Measurements from ENCODE around the gene HSPB8. TPM values are rescaled to one million over a fixed set of nuclear protein-coding genes. Genes with fewer than 3 reads are reported as not detected.

The HSPB8 gene
- total RNA-seq, 1 donor from 2014 or later, result 504 TPM

DNA sequence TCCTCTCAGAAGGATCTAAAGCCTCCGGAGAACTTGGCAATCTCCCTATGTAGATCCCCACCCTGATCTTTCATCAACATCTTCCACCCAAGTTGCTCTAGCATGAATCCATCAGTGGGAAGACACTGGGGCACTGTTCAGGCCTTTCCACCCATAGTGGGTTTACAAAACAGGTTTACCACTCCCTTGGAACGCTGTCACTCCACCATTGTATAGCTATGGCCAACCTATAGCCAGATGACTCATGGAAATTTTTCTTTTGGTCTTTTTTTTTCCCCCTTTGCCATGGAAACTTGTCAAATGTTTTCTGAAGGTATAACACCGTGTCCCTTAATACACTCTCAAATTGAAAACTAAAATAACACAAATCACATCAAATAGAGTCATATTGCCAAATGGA lies 10.8 kb upstream of the HSPB8 start:
- intact Hi-C loops (cut with micrococcal nuclease), result no loop called here
- ATAC-seq (no peak), DNase-seq (no peak)

GRCh38 chr12:119168721-119169120 lies 10.0 kb upstream of the HSPB8 start:
- intact Hi-C loops (cut with micrococcal nuclease), result no loop called here
- DNase-seq (no peak), ATAC-seq (no peak)

DNA sequence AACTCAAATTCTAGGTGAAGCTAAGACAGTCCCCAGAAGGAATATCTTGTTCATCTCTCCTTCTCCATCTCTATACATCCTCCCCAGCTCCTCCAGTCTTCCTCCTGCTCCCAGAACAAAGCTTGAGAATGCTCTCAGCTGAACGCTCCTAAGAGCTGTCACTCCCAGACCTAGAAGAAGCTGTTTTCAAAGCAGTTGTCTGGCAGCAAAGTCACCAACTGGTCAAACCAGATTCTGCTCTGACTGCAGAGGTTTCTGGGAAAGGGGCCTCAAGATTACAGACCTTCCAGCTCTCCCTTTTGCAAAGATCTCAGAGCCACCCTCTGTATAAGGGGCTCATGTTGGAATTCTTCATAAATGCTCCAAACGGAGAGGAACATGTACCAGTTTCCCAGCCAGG lies 9.6 kb upstream of the HSPB8 start:
- no peak for ATAC-seq
- intact Hi-C loops (cut with micrococcal nuclease), result no loop called here
- no peak for DNase-seq

DNA sequence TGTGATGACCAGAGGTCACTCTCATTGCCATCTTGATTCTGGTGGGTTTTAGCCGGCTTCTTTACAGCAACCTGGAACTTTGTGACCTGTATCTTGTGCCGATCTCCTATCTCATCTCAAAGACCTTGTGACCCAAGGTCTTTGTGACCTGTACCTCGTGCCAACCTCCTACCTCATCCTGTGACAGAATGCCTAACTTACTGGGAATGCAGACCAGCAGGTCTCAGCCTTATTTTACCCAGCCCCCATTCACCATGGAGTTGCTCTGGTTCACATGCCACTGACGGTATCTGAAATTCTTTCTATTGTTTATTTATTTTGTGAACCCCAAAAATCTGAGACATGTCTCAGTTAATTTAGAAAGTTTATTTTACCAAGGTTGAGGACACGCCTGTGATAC lies 7.4 kb upstream of the HSPB8 start:
- ATAC-seq, result no peak
- DNase-seq, result no peak
- intact Hi-C loops (cut with micrococcal nuclease), result no loop called here

DNA sequence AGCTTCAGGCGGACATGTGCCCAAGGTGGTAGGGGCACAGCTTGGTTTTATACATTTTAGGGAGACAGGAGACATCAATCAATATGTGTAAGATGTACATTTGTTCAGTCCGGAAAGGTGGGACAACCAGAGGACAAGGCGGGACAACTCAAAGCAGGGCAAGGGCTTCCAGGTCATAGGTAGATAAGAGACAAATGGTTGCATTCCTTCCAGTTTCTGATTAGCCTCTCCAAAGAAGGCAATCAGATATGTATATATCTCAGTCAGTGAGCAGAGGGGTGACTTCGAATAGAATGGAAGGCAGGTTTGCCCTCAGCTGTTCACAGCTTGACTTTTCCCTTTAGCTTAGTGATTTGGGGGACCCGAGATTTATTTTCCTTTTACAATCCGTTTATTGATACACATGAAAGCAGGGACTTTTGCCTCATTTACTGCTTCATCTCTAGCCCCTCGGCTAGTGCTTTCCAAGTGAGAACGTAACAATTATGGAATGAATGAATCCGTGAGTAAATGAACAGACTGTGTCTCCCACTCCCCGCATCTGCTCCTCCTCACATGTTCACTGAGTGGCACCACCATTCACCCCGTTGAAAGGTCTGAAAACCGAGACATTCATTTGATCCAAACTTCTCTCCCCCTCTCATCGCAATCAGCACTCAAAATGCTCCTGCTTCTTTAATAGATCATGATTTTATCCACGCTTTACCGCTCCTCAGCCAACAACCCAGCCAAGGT lies 6.9 kb upstream of the HSPB8 start:
- intact Hi-C loops (cut with micrococcal nuclease), result no loop called here
- no peak for ATAC-seq
- DNase-seq, result no peak

GRCh38 chr12:119175081-119175480 lies 3.6 kb upstream of the HSPB8 start:
- DNase-seq (no peak), ATAC-seq (no peak)
- intact Hi-C loops (cut with micrococcal nuclease), result no loop called here

- peak; percentile 62 for ATAC-seq
- DNase-seq, result peak; percentile 94
- intact Hi-C loops (cut with micrococcal nuclease), result no loop called here
These were observed 2.3 kb upstream of the HSPB8 start for GRCh38 chr12:119176267-119177055.

GRCh38 chr12:119177056-119177325 lies 1.7 kb upstream of the HSPB8 start:
- intact Hi-C loops (cut with micrococcal nuclease), result no loop called here
- DNase-seq (no peak), ATAC-seq (no peak)

DNA sequence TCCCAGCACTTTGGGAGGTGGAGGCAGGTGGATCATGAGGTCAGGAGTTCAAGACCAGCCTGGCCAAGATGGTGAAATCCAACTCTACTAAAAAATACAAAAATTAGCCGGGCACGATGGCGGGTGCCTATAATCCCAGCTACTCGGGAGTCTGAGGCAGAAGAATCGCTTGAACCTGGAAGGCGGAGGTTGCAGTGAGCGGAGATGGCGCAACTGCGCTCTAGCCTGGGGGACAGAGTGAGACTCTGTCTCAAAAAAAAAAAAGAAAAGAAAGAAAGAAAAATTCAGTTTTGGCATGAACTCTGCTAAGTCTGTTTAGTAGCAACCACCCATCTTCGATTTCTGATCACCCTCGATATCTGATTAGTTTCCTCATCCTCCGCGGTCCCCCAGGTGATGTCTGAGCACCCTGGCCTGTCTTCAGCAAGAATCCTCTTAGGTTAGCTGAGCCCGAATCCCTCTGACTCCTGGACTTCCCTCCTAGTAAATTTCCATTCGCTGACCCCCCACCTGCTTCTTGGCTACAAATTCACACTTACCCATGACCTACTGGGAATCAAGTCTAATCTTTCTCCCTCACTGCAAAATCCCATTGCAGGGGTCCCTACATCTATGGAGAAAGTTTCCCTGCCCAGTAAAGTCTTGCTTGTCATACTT lies 879 bp upstream of the HSPB8 start:
- ATAC-seq, result no peak
- intact Hi-C loops (cut with micrococcal nuclease), result no loop called here
- no peak for DNase-seq

DNA sequence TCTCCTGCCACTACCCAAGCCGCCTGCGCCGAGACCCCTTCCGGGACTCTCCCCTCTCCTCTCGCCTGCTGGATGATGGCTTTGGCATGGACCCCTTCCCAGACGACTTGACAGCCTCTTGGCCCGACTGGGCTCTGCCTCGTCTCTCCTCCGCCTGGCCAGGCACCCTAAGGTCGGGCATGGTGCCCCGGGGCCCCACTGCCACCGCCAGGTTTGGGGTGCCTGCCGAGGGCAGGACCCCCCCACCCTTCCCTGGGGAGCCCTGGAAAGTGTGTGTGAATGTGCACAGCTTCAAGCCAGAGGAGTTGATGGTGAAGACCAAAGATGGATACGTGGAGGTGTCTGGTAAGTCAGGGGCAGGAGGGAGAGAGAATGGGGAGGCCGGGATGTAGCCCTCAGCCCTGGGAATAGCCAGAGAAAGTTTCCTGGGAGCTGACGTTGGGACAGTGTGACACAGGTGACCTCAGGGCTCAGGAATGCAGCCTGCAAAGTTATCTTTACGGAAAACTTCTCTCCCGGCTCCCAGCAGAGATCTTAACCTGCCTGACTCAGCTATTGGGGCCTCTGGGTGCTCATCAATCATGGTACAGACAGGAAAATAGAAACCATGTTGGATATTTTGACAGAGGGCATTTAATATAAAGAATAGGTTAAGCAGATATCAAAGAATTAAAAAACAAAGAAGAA lies 747 bp downstream of the HSPB8 start:
- intact Hi-C loops (cut with micrococcal nuclease), result no loop called here
- ATAC-seq, result peak; percentile 24
- DNase-seq, result peak; percentile 41

GRCh38 chr12:119180380-119181040 lies 1.8 kb downstream of the HSPB8 start:
- DNase-seq (peak; percentile 64), ATAC-seq (no peak)
- intact Hi-C loops (cut with micrococcal nuclease), result no loop called here

DNA sequence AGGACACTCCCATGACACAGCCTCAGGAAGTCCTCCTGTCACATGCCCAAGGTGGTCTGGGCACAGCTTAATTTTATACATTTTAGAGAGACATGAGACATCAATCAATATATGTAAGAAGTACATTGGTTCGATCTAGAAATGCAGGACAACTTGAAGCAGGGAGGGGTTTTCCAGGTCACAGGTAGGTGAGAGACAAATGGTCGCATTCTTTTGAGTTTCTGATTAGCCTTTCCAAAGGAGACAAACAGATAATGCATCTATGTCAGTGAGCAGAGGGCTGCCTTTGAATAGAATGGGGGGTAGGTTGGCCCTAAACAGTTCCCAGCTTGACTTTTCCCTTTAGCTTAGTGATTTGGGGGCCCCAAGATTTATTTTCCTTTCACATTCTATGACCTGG lies 2.5 kb downstream of the HSPB8 start:
- ATAC-seq (no peak), DNase-seq (no peak)
- intact Hi-C loops (cut with micrococcal nuclease), result no loop called here

- ATAC-seq (no peak), DNase-seq (no peak)
- intact Hi-C loops (cut with micrococcal nuclease), result no loop called here
These were observed 3.2 kb downstream of the HSPB8 start for GRCh38 chr12:119181944-119182343.

DNA sequence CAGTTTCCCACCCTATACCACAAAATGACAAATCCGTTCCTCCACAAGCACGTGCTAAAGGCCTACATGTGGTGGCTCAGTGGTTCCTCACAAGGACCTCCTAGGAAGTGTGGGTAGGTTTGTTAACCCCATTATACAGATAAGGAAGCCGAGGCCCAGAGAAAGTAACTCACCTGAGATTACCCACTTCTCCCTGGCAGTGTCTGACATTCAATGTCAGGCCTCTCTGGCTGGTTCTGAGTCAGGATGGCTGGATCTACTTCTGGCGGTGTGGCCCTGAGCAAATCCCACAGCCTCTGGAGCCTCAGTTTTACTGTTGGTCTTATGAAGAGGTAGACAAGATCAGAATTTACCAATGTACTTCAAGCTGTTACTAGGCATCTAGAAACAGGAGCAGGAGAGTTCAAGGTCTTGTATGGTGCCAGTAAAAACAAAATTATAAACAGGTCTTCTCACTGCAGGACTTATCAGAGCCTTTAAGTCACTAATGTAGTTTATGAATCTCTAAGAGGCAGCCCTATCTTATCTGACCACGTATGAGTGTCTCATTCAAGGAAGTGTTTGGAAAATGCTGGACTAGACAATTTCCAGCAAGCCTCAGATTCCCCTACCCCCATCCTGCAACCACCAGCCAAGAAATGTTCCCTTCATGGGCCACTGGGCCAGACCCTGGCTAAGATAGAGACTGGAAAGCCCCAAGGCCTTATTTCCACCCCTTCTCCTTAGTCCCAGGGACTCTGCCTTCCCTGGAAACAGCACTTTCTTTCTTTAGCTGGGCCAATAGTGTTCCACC lies 4.2 kb downstream of the HSPB8 start:
- intact Hi-C loops (cut with micrococcal nuclease), result no loop called here
- no peak for DNase-seq
- peak; percentile 35 for ATAC-seq

DNA sequence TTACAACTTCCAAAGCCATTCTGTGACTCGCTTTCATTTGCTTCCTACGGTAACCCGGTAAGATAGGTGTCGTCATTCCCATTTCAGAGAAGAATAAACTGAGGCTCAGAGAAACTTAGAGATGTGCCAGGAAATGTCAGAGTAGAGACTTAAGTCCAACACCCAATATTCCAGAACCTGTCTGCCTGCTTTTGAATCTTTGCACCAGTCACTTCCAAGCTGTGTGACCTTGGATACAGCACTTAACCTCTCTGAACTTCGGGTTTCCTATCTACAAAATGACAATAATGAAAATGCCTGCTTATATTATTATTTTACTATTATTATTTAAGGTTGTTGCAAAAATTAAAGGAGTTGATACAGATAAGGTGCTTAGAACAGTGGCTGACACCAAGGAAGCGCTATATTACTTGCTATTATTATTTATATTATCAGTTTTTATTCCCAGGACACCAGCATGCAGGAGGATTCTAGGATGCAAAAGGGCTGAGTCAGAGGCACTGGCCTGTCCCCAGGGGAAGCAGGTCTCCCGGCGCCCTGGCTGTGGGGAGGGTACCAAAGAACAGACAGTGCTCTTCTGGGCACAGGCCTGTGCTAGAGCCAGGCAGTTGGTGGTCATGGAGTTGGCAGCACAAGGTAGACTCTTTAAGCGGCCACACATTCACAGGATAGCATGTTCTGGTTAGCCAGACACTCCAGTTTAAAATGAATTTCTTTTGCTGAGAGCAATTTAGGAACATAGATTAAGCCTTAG lies 5.4 kb downstream of the HSPB8 start:
- peak; percentile 68 for ATAC-seq
- intact Hi-C loops (cut with micrococcal nuclease), result no loop called here
- DNase-seq, result peak; percentile 77

- intact Hi-C loops (cut with micrococcal nuclease), result no loop called here
- ATAC-seq (no peak), DNase-seq (no peak)
These were observed 16.5 kb downstream of the HSPB8 start for GRCh38 chr12:119195256-119195655.

- no peak for ATAC-seq
- DNase-seq, result no peak
- intact Hi-C loops (cut with micrococcal nuclease), result no loop called here
These were observed 19.7 kb downstream of the HSPB8 start for GRCh38 chr12:119198440-119198839.

DNA sequence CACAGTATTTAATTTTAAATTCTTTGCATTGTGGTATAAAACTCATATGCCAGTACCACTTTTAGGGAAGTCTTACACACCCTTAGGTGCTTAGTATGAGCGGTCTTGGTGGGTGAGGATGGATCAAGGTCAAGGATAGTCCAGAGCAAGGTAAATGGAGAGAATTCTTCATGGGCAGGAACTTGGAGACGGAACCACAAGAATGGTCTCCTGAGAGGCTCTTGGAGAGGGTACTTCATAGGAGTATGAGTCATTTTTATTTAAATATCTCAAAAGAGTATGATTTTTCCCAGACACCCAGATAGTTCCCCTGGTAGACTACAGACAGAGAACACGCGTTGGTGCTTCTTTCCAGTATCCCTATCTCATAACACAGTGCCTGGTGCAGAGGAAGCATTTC lies 21.9 kb downstream of the HSPB8 start:
- ATAC-seq (no peak), DNase-seq (no peak)
- intact Hi-C loops (cut with micrococcal nuclease), result no loop called here

All from left ventricle myocardium superior (tissue), 1 donor.